ENCODE measurements around the gene TAF15. TPM values are rescaled to one million over a fixed set of nuclear protein-coding genes. Genes with fewer than 3 reads are reported as not detected.

Gene TAF15
- total and polyA plus RNA-seq, 2 of the 4 experiments (the other 2 are of a cell fraction) = 46.8 to 98.0 TPM

GRCh38 chr17:35894206-35894605 lies 84.9 kb downstream of the TAF15 start:
- intact Hi-C loops (cut with micrococcal nuclease) (no loop called here), dilution Hi-C loops (cut with HindIII; ENCODE audit: low sequenced_read_pairs, unreplicated experiment) (no loop called here), in situ Hi-C loops (cut with MboI; ENCODE audit: low sequenced_read_pairs) (no loop called here)
- H2BK120ac ChIP-seq (ENCODE audit: low read depth, low read length) = no peak overlapping the region
- H4K8ac ChIP-seq (ENCODE audit: low read depth in 2 of 2, low read length in 2 of 2) = no peak overlapping the region
- CTCF ChIA-PET = no interaction called here
- H3K23ac ChIP-seq (ENCODE audit: low read depth, low read length) = no peak overlapping the region
- no peak overlapping the region for H3K18ac ChIP-seq (ENCODE audit: low read depth, low read length)
- no peak overlapping the region for H2AK9ac ChIP-seq (replicated peaks; ENCODE audit: low read depth, low read length, poor library complexity)
- no peak overlapping the region for H2BK20ac ChIP-seq (ENCODE audit: low read depth, low read length)
- no peak overlapping the region for H3K9ac ChIP-seq (ENCODE audit: low read depth, low read length)
- DNase-seq (no peak), ATAC-seq (ENCODE audit: low read depth) (no peak)
- no peak overlapping the region for H4K91ac ChIP-seq (ENCODE audit: insufficient read depth, low read depth, low read length)
- H4K20me1 ChIP-seq (ENCODE audit: insufficient read depth, low read length) = no peaks in the 10 kb centered on the region
- H4K5ac ChIP-seq (ENCODE audit: low read depth, low read length) = no peak overlapping the region
- TF ChIP-seq CHD1 (IDR thresholded peaks at IDR 0.05; ENCODE audit: low read depth, low read length) = no peak
- no peak for TF ChIP-seq CEBPB (IDR thresholded peaks at IDR 0.05; ENCODE audit: low read depth, low read length)
- no peak for TF ChIP-seq RAD21 (IDR thresholded peaks at IDR 0.05; ENCODE audit: low read length)
- TF ChIP-seq USF2 (IDR thresholded peaks at IDR 0.05; ENCODE audit: low read depth, low read length) = no peak
- no peak for TF ChIP-seq MAFK (IDR thresholded peaks at IDR 0.05; ENCODE audit: low read depth, low read length)
- no peak for TF ChIP-seq ELK1 (IDR thresholded peaks at IDR 0.05; ENCODE audit: borderline replicate concordance, low read depth, low read length)
- no peak for TF ChIP-seq RCOR1 (IDR thresholded peaks at IDR 0.05; ENCODE audit: insufficient replicate concordance, low read length)
- TF ChIP-seq POLR2A (IDR thresholded peaks at IDR 0.05; ENCODE audit: low read depth, low read length) = no peak
- no peak for TF ChIP-seq CTCF (conservative IDR thresholded peaks at IDR 0.05; ENCODE audit: low read depth, low read length)
- TF ChIP-seq BHLHE40 (IDR thresholded peaks at IDR 0.05; ENCODE audit: low read depth, low read length) = no peak
- no peak for TF ChIP-seq FOS (IDR thresholded peaks at IDR 0.05; ENCODE audit: low read depth, low read length)
- no peak for TF ChIP-seq NFE2L2 (IDR thresholded peaks at IDR 0.05; ENCODE audit: low read depth, low read length)
- TF ChIP-seq RFX5 (IDR thresholded peaks at IDR 0.05; ENCODE audit: low read depth, low read length) = no peak
- no peak for TF ChIP-seq MXI1 (IDR thresholded peaks at IDR 0.05; ENCODE audit: borderline replicate concordance, low read depth, low read length)
- TF ChIP-seq MAZ (IDR thresholded peaks at IDR 0.05; ENCODE audit: borderline replicate concordance, low read depth, low read length) = no peak
- TF ChIP-seq SMC3 (IDR thresholded peaks at IDR 0.05; ENCODE audit: low read depth, low read length) = no peak
- no peak overlapping the region for H2BK5ac ChIP-seq (ENCODE audit: low read depth, low read length, poor library complexity, severe bottlenecking)
- no peak overlapping the region for H2AK5ac ChIP-seq (ENCODE audit: low read depth, low read length)
- no peak overlapping the region for H3K56ac ChIP-seq (ENCODE audit: extremely low read depth, insufficient read depth, low read length)
- no peak overlapping the region for H2BK15ac ChIP-seq (ENCODE audit: low read depth, low read length)
- no peaks in the 10 kb centered on the region; the same call in 1 of the 2 replicates for H3K9me1 ChIP-seq (ENCODE audit: insufficient read depth, low read length)
- no peak overlapping the region for H3K27ac ChIP-seq (ENCODE audit: insufficient read depth, low read length)
- POLR2A ChIA-PET (ENCODE audit: unreplicated experiment) = no interaction called here
- H3K14ac ChIP-seq (replicated peaks; ENCODE audit: low read depth, low read length) = no peak overlapping the region
- no peaks in the 10 kb centered on the region for H3K9me3 ChIP-seq (ENCODE audit: control insufficient read depth, insufficient read depth, low read length)
- H3K27me3 ChIP-seq (ENCODE audit: control insufficient read depth, insufficient read depth, low read length) = peaks cover 2% of the 10 kb centered on the region
- no peak overlapping the region for H3K4ac ChIP-seq (ENCODE audit: low read depth, low read length)
- WGBS, 2 experiments (ENCODE audit: extremely low coverage in 2 of 2, insufficient read length in 1 of 2) = 40% methylated on average over 1 of the region's 7 CpGs; no CpG with 5 or more reads in 1 of the 2 experiments
- no peaks in the 10 kb centered on the region for H3K36me3 ChIP-seq (ENCODE audit: control insufficient read depth, insufficient read depth, low read length)
- no TSS peak for BruUV-seq (replicated peaks)
- no peaks in the 10 kb centered on the region for H3K79me1 ChIP-seq (ENCODE audit: low read depth in 1 of 2, low read length in 2 of 2)
- H3K4me2 ChIP-seq (ENCODE audit: low read depth, low read length) = no peak overlapping the region
- H3K4me1 ChIP-seq (ENCODE audit: control insufficient read depth, insufficient read depth, low read length) = no peaks in the 10 kb centered on the region
- no peak overlapping the region for H2AFZ ChIP-seq (replicated peaks; ENCODE audit: low read length, poor library complexity)
- H3K4me3 ChIP-seq (ENCODE audit: insufficient read depth, low read depth, low read length) = no peak overlapping the region

All from IMR-90 (cell line).